H1 (cell line): Measurements from ENCODE around the gene TRMT44. TPM values are rescaled to one million over a fixed set of nuclear protein-coding genes. Genes with fewer than 3 reads are reported as not detected.

ENCODE experiments used
- EP300 ChIP-seq, 2 experiments: IDR thresholded peaks; 1 replicate in 1 of 2; 2 replicates in 1 of 2; pipeline ENCODE4 v1.6.1; 2011 to 2012; ENCODE audit warnings: low read depth in 2 of 2, low read length in 2 of 2, mild to moderate bottlenecking in 2 of 2, borderline replicate concordance in 1 of 2, inconsistent platforms in 1 of 2, moderate library complexity in 1 of 2
- TCF12 ChIP-seq: IDR thresholded peaks from 2 replicates; pipeline ENCODE4 v1.6.1; 2011; ENCODE audit warnings: low read depth, mild to moderate bottlenecking, low read length
- polyA plus RNA-seq, 7 experiments: library from polyadenylated mRNA; depleted of rRNA in 3 of 7; stranded (reverse) in 5 of 7; unstranded in 2 of 7; fragments of >200 nt in 5 of 7; fragments of 200-250 nt in 2 of 7; gene quantifications; 1 replicate in 5 of 7; 2 replicates in 1 of 7; 4 replicates in 1 of 7; pipeline versions ENCODE4 v1.2.1 to v1.2.3, GENCODE V29; 2011 to 2013; ENCODE audit warnings: missing spikeins in 2 of 7, mixed read lengths in 2 of 7
- total RNA-seq: library from RNA; stranded (reverse); fragmentation: NEBNext Ultra II Directional; extraction: Animal tissue kit (Norgen Biotek cat#: 25700); gene quantifications from 2 replicates; pipeline ENCODE4 v1.2.1, GENCODE V29; 2021
- TF ChIP-seq, protein P1 (sequence below): fragments of 300-600 bp; sonication (generic); IDR thresholded peaks from 2 replicates; pipeline ENCODE4 v1.7.1; 2012; ENCODE audit warnings: low read length, moderate library complexity, mild to moderate bottlenecking, inconsistent platforms; ENCODE audit not compliant: insufficient replicate concordance

The TRMT44 gene
- total and polyA plus RNA-seq, 2 of the 8 experiments (the other 6 are each of a cell fraction or from before 2014, with no cell fraction given): 8.6 to 23.9 TPM

DNA sequence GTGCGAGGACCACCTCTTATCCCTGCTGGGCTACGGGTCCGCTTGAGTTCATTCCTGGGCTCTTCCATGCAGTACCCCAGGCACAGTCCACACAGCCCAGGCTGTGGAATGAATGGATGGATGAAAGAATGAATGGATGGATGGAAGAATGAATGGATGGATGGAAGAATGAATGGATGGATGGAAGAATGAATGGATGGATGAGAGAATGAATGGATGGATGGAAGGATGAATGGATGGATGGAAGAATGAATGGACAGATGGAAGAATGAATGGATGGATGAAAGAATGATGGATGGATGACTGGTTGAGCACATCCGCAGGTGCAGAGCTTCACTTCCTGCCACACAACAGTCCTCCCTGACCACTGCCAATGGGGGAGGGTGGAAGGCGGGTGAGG lies 28.3 kb upstream of the TRMT44 start (continued):
- TF ChIP-seq, protein P1, sequence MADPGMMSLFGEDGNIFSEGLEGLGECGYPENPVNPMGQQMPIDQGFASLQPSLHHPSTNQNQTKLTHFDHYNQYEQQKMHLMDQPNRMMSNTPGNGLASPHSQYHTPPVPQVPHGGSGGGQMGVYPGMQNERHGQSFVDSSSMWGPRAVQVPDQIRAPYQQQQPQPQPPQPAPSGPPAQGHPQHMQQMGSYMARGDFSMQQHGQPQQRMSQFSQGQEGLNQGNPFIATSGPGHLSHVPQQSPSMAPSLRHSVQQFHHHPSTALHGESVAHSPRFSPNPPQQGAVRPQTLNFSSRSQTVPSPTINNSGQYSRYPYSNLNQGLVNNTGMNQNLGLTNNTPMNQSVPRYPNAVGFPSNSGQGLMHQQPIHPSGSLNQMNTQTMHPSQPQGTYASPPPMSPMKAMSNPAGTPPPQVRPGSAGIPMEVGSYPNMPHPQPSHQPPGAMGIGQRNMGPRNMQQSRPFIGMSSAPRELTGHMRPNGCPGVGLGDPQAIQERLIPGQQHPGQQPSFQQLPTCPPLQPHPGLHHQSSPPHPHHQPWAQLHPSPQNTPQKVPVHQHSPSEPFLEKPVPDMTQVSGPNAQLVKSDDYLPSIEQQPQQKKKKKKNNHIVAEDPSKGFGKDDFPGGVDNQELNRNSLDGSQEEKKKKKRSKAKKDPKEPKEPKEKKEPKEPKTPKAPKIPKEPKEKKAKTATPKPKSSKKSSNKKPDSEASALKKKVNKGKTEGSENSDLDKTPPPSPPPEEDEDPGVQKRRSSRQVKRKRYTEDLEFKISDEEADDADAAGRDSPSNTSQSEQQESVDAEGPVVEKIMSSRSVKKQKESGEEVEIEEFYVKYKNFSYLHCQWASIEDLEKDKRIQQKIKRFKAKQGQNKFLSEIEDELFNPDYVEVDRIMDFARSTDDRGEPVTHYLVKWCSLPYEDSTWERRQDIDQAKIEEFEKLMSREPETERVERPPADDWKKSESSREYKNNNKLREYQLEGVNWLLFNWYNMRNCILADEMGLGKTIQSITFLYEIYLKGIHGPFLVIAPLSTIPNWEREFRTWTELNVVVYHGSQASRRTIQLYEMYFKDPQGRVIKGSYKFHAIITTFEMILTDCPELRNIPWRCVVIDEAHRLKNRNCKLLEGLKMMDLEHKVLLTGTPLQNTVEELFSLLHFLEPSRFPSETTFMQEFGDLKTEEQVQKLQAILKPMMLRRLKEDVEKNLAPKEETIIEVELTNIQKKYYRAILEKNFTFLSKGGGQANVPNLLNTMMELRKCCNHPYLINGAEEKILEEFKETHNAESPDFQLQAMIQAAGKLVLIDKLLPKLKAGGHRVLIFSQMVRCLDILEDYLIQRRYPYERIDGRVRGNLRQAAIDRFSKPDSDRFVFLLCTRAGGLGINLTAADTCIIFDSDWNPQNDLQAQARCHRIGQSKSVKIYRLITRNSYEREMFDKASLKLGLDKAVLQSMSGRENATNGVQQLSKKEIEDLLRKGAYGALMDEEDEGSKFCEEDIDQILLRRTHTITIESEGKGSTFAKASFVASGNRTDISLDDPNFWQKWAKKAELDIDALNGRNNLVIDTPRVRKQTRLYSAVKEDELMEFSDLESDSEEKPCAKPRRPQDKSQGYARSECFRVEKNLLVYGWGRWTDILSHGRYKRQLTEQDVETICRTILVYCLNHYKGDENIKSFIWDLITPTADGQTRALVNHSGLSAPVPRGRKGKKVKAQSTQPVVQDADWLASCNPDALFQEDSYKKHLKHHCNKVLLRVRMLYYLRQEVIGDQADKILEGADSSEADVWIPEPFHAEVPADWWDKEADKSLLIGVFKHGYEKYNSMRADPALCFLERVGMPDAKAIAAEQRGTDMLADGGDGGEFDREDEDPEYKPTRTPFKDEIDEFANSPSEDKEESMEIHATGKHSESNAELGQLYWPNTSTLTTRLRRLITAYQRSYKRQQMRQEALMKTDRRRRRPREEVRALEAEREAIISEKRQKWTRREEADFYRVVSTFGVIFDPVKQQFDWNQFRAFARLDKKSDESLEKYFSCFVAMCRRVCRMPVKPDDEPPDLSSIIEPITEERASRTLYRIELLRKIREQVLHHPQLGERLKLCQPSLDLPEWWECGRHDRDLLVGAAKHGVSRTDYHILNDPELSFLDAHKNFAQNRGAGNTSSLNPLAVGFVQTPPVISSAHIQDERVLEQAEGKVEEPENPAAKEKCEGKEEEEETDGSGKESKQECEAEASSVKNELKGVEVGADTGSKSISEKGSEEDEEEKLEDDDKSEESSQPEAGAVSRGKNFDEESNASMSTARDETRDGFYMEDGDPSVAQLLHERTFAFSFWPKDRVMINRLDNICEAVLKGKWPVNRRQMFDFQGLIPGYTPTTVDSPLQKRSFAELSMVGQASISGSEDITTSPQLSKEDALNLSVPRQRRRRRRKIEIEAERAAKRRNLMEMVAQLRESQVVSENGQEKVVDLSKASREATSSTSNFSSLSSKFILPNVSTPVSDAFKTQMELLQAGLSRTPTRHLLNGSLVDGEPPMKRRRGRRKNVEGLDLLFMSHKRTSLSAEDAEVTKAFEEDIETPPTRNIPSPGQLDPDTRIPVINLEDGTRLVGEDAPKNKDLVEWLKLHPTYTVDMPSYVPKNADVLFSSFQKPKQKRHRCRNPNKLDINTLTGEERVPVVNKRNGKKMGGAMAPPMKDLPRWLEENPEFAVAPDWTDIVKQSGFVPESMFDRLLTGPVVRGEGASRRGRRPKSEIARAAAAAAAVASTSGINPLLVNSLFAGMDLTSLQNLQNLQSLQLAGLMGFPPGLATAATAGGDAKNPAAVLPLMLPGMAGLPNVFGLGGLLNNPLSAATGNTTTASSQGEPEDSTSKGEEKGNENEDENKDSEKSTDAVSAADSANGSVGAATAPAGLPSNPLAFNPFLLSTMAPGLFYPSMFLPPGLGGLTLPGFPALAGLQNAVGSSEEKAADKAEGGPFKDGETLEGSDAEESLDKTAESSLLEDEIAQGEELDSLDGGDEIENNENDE: no peak
- no peak for TF ChIP-seq EP300 (IDR thresholded peaks at IDR 0.05; ENCODE audit: borderline replicate concordance in 1 of 2, low read depth in 2 of 2, low read length in 2 of 2)
- TF ChIP-seq TCF12: no peak
